Karpas-422 (cell line): ENCODE results near the gene TRMT112. TPM values are rescaled to one million over a fixed set of nuclear protein-coding genes. Genes with fewer than 3 reads are reported as not detected.

Experiments used
- DNase-seq: peaks from one replicate; pipeline ENCODE4 v3.0.0-alpha.2; 2015
- H2AFZ ChIP-seq: fragments of 200-600 bp; sonication (generic); 2 replicates; pipeline ENCODE4 v1.6.1; 2014; ENCODE audit warnings: antibody characterized with exemption, low read length, mixed read lengths
- H3K27ac ChIP-seq: fragments of 200-600 bp; sonication (generic); 2 replicates; pipeline ENCODE4 v1.5.1; 2014; ENCODE audit warnings: mild to moderate bottlenecking, low read length, moderate library complexity
- H3K27me3 ChIP-seq: fragments of 200-600 bp; sonication (generic); 2 replicates; pipeline ENCODE4 v1.6.1; 2014; ENCODE audit warnings: low read length, mixed read lengths
- H3K36me3 ChIP-seq: fragments of 200-600 bp; sonication (generic); 2 replicates; pipeline ENCODE4 v1.6.1; 2014; ENCODE audit warnings: low read length, mixed read lengths; ENCODE audit not compliant: insufficient read depth
- H3K4me1 ChIP-seq: fragments of 200-600 bp; sonication (generic); 2 replicates; pipeline ENCODE4 v1.6.1; 2014; ENCODE audit warnings: mild to moderate bottlenecking, low read length, mixed read lengths
- H3K4me2 ChIP-seq: fragments of 200-600 bp; sonication (generic); 2 replicates; pipeline ENCODE4 v1.6.1; 2014; ENCODE audit warnings: low read length, low read depth, mild to moderate bottlenecking; ENCODE audit not compliant: poor library complexity, severe bottlenecking
- H3K4me3 ChIP-seq: fragments of 200-600 bp; sonication (generic); 2 replicates; pipeline ENCODE4 v1.5.1; 2014; ENCODE audit warnings: mild to moderate bottlenecking, antibody characterized with exemption, low read length, mixed read lengths
- H3K79me2 ChIP-seq: fragments of 200-600 bp; sonication (generic); 2 replicates; pipeline ENCODE4 v1.6.1; 2014; ENCODE audit warnings: mild to moderate bottlenecking, low read length, mixed read lengths
- H3K9ac ChIP-seq: fragments of 200-600 bp; sonication (generic); 2 replicates; pipeline ENCODE4 v1.6.0; 2014; ENCODE audit warnings: low read length
- H3K9me2 ChIP-seq: fragments of 200-600 bp; sonication (generic), shearing (Covaris generic); replicated peaks from 2 replicates; pipeline ENCODE4 v1.6.0; 2014; ENCODE audit warnings: mild to moderate bottlenecking, low read length, moderate library complexity; ENCODE audit not compliant: insufficient read depth
- H3K9me3 ChIP-seq: fragments of 300-700, 200-600 bp; sonication (generic); 2 replicates; pipeline ENCODE4 v1.6.1; 2014; ENCODE audit warnings: low read length, mixed read lengths
- H4K20me1 ChIP-seq: fragments of 200-600 bp; sonication (generic); 2 replicates; pipeline ENCODE4 v1.6.1; 2014; ENCODE audit warnings: mild to moderate bottlenecking, antibody characterized with exemption, low read length, low read depth; ENCODE audit not compliant: insufficient read depth
- total RNA-seq: library from RNA; depleted of rRNA; stranded (reverse); fragments of >200 nt; shearing (Covaris generic); gene quantifications from 2 replicates; pipeline ENCODE4 v1.2.3, GENCODE V29; 2014; ENCODE audit warnings: low replicate concordance

Gene TRMT112
- total RNA-seq, 1 experiment from 2014 or later = 363 TPM

DNA sequence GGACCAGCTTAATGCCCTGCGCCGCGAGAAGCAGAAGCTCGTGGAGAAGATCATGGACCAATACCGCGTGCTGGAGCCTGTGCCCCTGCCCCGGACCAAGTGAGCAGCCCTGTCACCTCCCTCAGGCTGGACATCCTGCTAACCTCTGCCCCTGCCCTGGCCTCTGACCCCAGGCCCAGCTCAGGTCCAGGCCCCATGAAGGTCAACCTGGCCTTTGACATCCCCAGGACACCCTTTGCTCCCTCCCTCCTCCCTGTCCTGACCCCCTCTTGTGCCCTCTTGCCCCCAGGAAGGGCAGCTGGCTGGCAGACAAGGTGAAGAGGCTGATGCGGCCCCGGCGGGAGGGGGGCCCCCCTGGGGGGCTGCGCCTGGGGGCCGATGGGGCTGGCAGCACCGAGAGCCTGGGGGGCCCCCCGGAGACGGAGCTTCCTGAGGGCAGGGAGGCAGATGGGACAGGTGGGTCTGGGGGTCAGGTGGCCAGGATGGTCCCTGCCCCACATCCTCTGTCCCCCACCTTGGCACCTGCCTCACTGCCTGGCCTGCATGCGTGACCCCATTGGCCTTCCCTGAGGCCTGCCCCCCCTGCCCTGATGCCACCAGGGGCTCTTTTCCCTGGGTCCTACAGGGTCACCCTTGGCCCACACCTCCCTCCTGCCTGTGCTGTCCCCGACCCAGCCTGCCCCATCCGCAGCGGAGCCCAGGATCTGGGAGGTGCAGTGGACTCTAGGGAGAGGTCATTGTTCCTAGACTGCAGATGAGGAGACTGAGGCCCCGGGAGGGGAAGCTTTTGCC, 36.6 kb upstream of the TRMT112 start:
- no peak for DNase-seq
- H2AFZ ChIP-seq = no peak overlapping the region
- H4K20me1 ChIP-seq = no peaks in the 10 kb centered on the region
- H3K9ac ChIP-seq = no peak overlapping the region
- H3K27me3 ChIP-seq = no peaks in the 10 kb centered on the region
- no peak overlapping the region for H3K27ac ChIP-seq
- no peak overlapping the region for H3K4me2 ChIP-seq
- H3K9me2 ChIP-seq = no peaks in the 10 kb centered on the region
- no peak overlapping the region for H3K4me3 ChIP-seq
- H3K4me1 ChIP-seq = peaks cover 39% of the 10 kb centered on the region
- 0 out of 2 replicates have a peak, but pooled peaks cover 4% of the 10 kb centered on the region for H3K36me3 ChIP-seq
- H3K9me3 ChIP-seq = no peaks in the 10 kb centered on the region
- H3K79me2 ChIP-seq = no peaks in the 10 kb centered on the region

DNA sequence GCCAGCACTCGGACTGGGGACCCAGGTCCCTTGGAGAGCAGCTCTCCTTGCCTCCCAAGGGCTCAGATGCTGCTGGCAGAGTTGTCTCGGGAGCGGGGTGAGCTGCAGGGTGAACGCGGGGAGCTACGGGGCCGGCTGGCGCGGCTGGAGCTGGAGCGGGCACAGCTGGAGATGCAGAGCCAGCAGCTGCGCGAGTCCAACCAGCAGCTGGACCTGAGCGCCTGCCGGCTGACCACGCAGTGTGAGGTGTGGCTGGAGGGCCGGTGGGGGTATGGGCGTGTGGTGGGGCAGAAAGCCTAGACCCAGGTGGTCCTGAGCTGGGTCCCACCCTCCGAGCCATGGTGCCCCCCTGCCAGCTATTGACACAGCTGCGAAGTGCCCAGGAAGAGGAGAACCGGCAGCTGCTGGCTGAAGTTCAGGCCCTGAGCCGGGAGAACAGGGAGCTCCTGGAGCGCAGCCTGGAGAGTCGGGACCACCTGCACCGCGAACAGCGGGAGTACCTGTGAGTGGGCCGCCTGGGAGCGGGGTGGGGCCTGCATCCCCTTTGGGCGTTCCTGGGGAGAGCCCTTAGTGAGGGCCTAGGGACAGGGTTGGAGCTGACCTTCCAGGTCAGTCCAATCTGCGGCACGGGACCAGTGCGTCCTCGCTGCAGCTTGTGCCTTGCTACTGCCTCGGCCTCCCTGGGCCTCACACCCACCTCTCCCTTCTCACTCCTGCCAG, 35.8 kb upstream of the TRMT112 start:
- Histone ChIP-seq H3K79me2 (no peaks in the 10 kb centered on the region), H3K27me3 (no peaks in the 10 kb centered on the region), H3K9ac (no peak overlapping the region), H3K27ac (no peak overlapping the region), H3K4me3 (no peak overlapping the region), H3K9me3 (no peaks in the 10 kb centered on the region), H2AFZ (no peak overlapping the region), H4K20me1 (no peaks in the 10 kb centered on the region), H3K4me1 (peaks cover 33% of the 10 kb centered on the region), H3K4me2 (no peak overlapping the region), H3K9me2 (no peaks in the 10 kb centered on the region), H3K36me3 (0 out of 2 replicates have a peak, but pooled peaks cover 4% of the 10 kb centered on the region)
- no peak for DNase-seq

DNA sequence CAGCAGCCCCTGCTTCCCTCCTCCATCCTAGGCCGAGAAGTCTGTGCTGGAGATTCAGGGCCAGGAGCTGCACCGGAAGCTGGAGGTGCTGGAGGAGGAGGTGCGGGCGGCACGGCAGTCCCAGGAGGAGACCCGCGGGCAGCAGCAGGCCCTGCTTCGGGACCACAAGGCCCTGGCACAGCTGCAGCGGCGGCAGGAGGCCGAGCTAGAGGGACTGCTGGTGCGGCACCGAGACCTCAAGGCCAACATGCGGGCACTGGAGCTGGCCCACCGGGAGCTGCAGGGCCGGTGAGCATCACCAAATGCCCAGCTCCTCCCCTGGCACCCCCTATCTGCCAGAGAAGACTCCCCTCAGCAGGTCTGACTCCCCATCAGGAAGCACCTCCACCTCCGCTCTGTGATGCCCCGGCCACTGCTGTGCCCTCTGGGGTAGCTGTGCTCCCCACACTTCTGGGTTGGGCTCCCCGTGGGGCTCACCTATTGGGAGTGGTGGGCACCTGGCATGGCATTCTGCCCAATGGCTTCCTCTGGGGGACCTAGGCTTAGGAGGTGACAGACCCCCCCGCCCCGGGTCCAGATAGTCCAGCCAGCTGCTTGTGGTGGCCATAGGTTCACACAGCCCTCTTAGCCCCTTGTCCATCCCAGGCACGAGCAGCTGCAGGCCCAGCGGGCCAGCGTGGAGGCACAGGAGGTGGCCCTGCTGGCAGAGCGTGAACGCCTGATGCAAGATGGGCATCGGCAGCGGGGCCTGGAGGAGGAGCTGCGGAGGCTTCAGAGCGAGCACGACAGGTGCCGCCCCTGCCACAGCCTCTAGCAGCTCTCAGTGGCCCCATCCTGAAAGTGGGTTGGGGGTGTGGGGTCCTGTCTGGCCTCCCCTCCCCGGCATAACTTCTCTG, 35.0 kb upstream of the TRMT112 start:
- no peak overlapping the region for H3K4me3 ChIP-seq
- no peak for DNase-seq
- no peaks in the 10 kb centered on the region for H3K9me2 ChIP-seq
- H3K79me2 ChIP-seq = no peaks in the 10 kb centered on the region
- H2AFZ ChIP-seq = no peak overlapping the region
- peaks cover 24% of the 10 kb centered on the region for H3K4me1 ChIP-seq
- no peaks in the 10 kb centered on the region for H4K20me1 ChIP-seq
- H3K36me3 ChIP-seq = 0 out of 2 replicates have a peak, but pooled peaks cover 4% of the 10 kb centered on the region
- no peak overlapping the region for H3K9ac ChIP-seq
- H3K27ac ChIP-seq = no peak overlapping the region
- no peaks in the 10 kb centered on the region for H3K27me3 ChIP-seq
- H3K9me3 ChIP-seq = no peaks in the 10 kb centered on the region
- no peak overlapping the region for H3K4me2 ChIP-seq

DNA sequence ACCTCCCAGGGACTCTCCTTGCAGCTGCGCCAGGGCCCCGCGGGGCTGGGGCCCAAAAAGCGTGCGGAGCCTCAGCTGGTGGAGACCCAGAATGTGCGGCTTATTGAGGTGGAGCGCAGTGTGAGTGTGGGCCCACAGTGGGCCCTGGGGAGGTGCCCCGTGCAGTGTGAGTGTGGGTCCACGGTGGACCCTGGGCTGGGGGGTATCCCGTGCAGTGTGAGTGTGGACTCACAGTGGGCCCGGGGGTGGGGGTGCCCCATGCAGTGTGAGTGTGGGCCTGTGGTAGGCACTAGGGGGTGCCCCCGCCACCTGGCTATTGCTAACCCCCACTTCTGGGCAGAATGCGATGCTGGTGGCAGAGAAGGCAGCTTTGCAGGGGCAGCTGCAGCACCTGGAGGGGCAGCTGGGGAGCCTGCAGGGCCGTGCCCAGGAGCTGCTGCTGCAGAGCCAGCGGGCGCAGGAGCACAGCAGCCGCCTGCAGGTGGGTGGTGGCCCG, 33.8 kb upstream of the TRMT112 start:
- no peak overlapping the region for H3K27ac ChIP-seq
- no peaks in the 10 kb centered on the region for H3K9me2 ChIP-seq
- no peaks in the 10 kb centered on the region for H3K9me3 ChIP-seq
- no peak overlapping the region for H2AFZ ChIP-seq
- H3K27me3 ChIP-seq = no peaks in the 10 kb centered on the region
- H3K4me2 ChIP-seq = no peak overlapping the region
- no peaks in the 10 kb centered on the region for H3K79me2 ChIP-seq
- 0 out of 2 replicates have a peak, but pooled peaks cover 4% of the 10 kb centered on the region for H3K36me3 ChIP-seq
- H3K4me1 ChIP-seq = peaks cover 16% of the 10 kb centered on the region
- H3K9ac ChIP-seq = no peak overlapping the region
- no peaks in the 10 kb centered on the region for H4K20me1 ChIP-seq
- no peak for DNase-seq
- H3K4me3 ChIP-seq = no peak overlapping the region

DNA sequence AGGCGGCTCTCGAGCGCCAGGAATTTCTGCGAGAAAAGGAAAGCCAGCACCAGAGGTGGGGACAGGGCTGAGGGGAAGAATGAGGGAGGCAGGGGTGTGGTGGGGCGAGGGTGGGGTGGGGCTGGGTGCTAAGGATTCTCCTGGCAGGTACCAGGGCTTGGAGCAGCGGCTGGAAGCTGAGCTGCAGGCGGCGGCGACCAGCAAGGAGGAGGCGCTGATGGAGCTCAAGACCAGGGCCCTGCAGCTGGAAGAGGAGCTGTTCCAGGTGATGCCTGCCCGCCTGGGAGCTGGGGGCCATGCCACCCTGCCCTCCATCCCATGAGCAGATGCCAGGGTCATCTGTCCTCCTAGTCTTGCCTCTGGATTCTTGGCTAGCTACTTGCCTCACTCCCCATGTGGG, 32.0 kb upstream of the TRMT112 start:
- H3K9me2 ChIP-seq = no peaks in the 10 kb centered on the region
- H3K4me3 ChIP-seq = no peak overlapping the region
- peaks cover 2% of the 10 kb centered on the region; the same call in 1 of the 2 replicates for H3K36me3 ChIP-seq
- H4K20me1 ChIP-seq = no peaks in the 10 kb centered on the region
- H3K4me1 ChIP-seq = peaks cover 4% of the 10 kb centered on the region
- no peaks in the 10 kb centered on the region for H3K9me3 ChIP-seq
- H3K4me2 ChIP-seq = no peak overlapping the region
- H2AFZ ChIP-seq = no peak overlapping the region
- H3K79me2 ChIP-seq = no peaks in the 10 kb centered on the region
- H3K27ac ChIP-seq = no peak overlapping the region
- no peak overlapping the region for H3K9ac ChIP-seq
- no peaks in the 10 kb centered on the region for H3K27me3 ChIP-seq
- no peak for DNase-seq

DNA sequence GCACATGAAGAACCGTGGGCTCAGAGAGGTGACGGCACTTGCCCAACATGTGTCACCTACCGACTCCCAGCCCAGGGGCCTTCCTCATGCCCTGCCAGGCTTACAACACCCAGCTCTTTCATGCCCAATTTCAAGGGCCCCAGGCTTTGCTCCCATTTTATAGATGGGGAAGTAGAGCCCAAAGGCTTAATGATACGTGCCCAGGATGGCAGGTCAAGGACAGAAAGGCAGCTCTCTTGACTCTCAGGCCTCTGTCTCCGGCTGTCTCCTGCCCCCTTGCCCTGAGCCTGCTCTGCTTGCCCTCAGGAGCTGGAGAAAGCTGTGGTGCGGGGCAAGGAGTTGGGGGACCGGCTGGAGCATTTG, 31.6 kb upstream of the TRMT112 start:
- no peaks in the 10 kb centered on the region for H3K27me3 ChIP-seq
- H3K4me2 ChIP-seq = no peak overlapping the region
- no peak overlapping the region for H3K9ac ChIP-seq
- no peaks in the 10 kb centered on the region for H3K9me3 ChIP-seq
- no peaks in the 10 kb centered on the region; the same call in 1 of the 2 replicates for H3K4me1 ChIP-seq
- H3K9me2 ChIP-seq = no peaks in the 10 kb centered on the region
- H3K4me3 ChIP-seq = no peak overlapping the region
- H2AFZ ChIP-seq = no peak overlapping the region
- no peaks in the 10 kb centered on the region for H3K79me2 ChIP-seq
- DNase-seq = no peak
- no peaks in the 10 kb centered on the region for H4K20me1 ChIP-seq
- H3K36me3 ChIP-seq = peaks cover 2% of the 10 kb centered on the region; the same call in 1 of the 2 replicates
- no peak overlapping the region for H3K27ac ChIP-seq

DNA sequence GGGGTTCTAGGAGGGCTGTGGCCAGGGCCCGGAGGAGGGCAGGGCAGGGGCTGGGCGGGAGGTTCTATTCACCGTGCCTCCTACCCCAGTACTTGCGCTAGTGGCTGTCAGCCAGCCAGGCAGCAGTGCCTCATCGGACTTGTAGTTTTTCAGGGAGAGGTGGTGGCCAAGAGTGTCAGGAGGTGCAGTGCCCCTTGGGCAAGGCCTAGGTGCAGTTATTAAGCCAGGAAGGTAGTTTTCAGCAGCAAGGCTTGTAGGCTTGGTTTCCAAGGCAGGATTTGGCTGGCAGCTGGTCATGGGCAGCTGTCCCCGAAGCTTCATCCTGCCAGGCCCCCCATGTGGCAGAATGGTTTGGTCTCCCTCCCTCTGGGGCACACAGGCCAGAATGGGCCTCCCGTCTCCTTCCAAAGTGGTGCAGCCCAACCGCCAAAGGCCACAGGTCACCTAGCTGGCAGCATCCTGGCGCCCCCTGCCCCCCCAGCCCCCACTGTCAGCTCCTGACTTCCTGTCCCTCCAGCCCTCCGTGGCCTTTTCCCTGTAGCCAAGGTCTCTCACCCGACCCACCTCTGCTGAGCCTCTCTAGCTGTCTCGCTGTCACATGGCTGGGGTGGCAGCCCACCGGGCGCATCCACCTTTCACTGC, 31.1 kb upstream of the TRMT112 start:
- peaks cover 1% of the 10 kb centered on the region; the same call in 1 of the 2 replicates for H4K20me1 ChIP-seq

More for the DNA sequence above, 31.1 kb upstream of the TRMT112 start:
- Histone ChIP-seq H2AFZ (no peak overlapping the region), H3K4me2 (no peak overlapping the region), H3K36me3 (peaks cover 2% of the 10 kb centered on the region; the same call in 1 of the 2 replicates), H3K27ac (no peak overlapping the region), H3K9me3 (no peaks in the 10 kb centered on the region), H3K4me1 (no peaks in the 10 kb centered on the region), H3K9ac (no peak overlapping the region), H3K79me2 (no peaks in the 10 kb centered on the region), H3K4me3 (no peak overlapping the region), H3K9me2 (no peaks in the 10 kb centered on the region), H3K27me3 (no peaks in the 10 kb centered on the region)
- DNase-seq = no peak
